GM12878 (cell line): Measurements from ENCODE around the gene XRCC4. TPM values are rescaled to one million over a fixed set of nuclear protein-coding genes. Genes with fewer than 3 reads are reported as not detected.

Source experiments
- BCL11A ChIP-seq: IDR thresholded peaks from 2 replicates; pipeline ENCODE4 v1.6.1; 2011; ENCODE audit warnings: low read depth, low read length
- CEBPB ChIP-seq, 2 experiments: fragments of 150-350 bp in 1 of 2; IDR thresholded peaks; 2 replicates each; pipeline ENCODE4 v1.6.1; 2012 to 2014; ENCODE audit warnings: low read depth in 2 of 2, low read length in 2 of 2, borderline replicate concordance in 1 of 2, inconsistent platforms in 1 of 2
- CREB1 ChIP-seq: IDR thresholded peaks from 2 replicates; pipeline ENCODE4 v1.6.1; 2012; ENCODE audit warnings: low read depth, mild to moderate bottlenecking, inconsistent platforms
- EP300 ChIP-seq, 2 experiments: fragments of 150-350 bp in 1 of 2; IDR thresholded peaks; 2 replicates each; pipeline ENCODE4 v1.6.1; 2011 to 2012; ENCODE audit warnings: low read depth in 2 of 2, low read length in 2 of 2, borderline replicate concordance in 1 of 2, improper control_type of control experiment in 1 of 2, inconsistent platforms in 1 of 2; ENCODE audit not compliant: control insufficient read depth in 1 of 2
- ETV6 ChIP-seq, 2 experiments: fragments of 450-650 bp in 1 of 2; IDR thresholded peaks in 1 of 2; conservative IDR thresholded peaks in 1 of 2; 2 replicates each; pipeline ENCODE4 v1.6.1; 2014; ENCODE audit warnings: antibody characterized with exemption in 1 of 2, borderline replicate concordance in 1 of 2, low read depth in 1 of 2, mild to moderate bottlenecking in 1 of 2, moderate library complexity in 1 of 2
- FOS ChIP-seq: IDR thresholded peaks from 3 replicates; pipeline ENCODE4 v1.6.1; 2011; ENCODE audit warnings: borderline replicate concordance; ENCODE audit not compliant: insufficient read length; ENCODE audit errors: extremely low read depth
- HDAC2 ChIP-seq: fragments of 200-600 bp; sonication (generic); IDR thresholded peaks from 2 replicates; pipeline ENCODE4 v1.6.1; 2017
- IKZF1 ChIP-seq: fragments of 450-650 bp; conservative IDR thresholded peaks from 2 replicates; pipeline ENCODE4 v1.6.1; 2017; ENCODE audit warnings: antibody characterized with exemption, mild to moderate bottlenecking
- IRF4 ChIP-seq: IDR thresholded peaks from 2 replicates; pipeline ENCODE4 v1.6.1; 2011; ENCODE audit warnings: low read depth, low read length
- MTA3 ChIP-seq: IDR thresholded peaks from 2 replicates; pipeline ENCODE4 v1.6.1; 2012; ENCODE audit warnings: low read length, inconsistent platforms, borderline replicate concordance
- POU2F2 ChIP-seq: IDR thresholded peaks from 3 replicates; pipeline ENCODE4 v1.6.1; 2011; ENCODE audit warnings: low read depth, mild to moderate bottlenecking, low read length, borderline replicate concordance
- RBBP5 ChIP-seq: fragments of 200-600 bp; sonication (generic); conservative IDR thresholded peaks from 2 replicates; pipeline ENCODE4 v1.6.1; 2016
- SIX5 ChIP-seq: IDR thresholded peaks from 2 replicates; pipeline ENCODE4 v1.6.1; 2011; ENCODE audit warnings: mild to moderate bottlenecking, low read depth, low read length, moderate library complexity; ENCODE audit not compliant: severe bottlenecking
- SMAD1 ChIP-seq: fragments of 450-650 bp; IDR thresholded peaks from 2 replicates; pipeline ENCODE4 v1.6.1; 2018; ENCODE audit warnings: mild to moderate bottlenecking, low read depth; ENCODE audit not compliant: partially characterized antibody
- SREBF1 ChIP-seq: IDR thresholded peaks from 2 replicates; pipeline ENCODE4 v1.6.1; 2012; ENCODE audit warnings: mild to moderate bottlenecking, low read length
- TCF12 ChIP-seq: IDR thresholded peaks from 2 replicates; pipeline ENCODE4 v1.6.1; 2011; ENCODE audit warnings: low read depth, mild to moderate bottlenecking, low read length
- polyA plus RNA-seq, 11 experiments: library from polyadenylated mRNA; depleted of rRNA in 4 of 11; unstranded in 6 of 11; stranded (reverse) in 5 of 11; fragments of >200 nt; fragmentation: Nextera tagmentation in 4 of 11; fragmentation: Illumina TruSeq in 1 of 11; extraction: Ambion mirVana in 4 of 11; extraction: Trizol in 1 of 11; gene quantifications; 1 replicate in 1 of 11; 2 replicates in 10 of 11; pipeline versions ENCODE4 v1.2.1 to v1.2.3, GENCODE V29; 2011 to 2016; ENCODE audit warnings: inconsistent platforms in 2 of 11, missing spikeins in 2 of 11, low read depth in 1 of 11
- total RNA-seq, 4 experiments: library from RNA; depleted of rRNA in 3 of 4; stranded (reverse); fragments of >200 nt in 3 of 4; fragmentation: Illumina TruSeq in 1 of 4; extraction: Trizol in 1 of 4; gene quantifications; 2 replicates each; pipeline versions ENCODE4 v1.2.1 to v1.2.3, GENCODE V29; 2013 to 2021
- TF ChIP-seq, protein P1 (sequence below): IDR thresholded peaks from 2 replicates; pipeline ENCODE4 v1.6.1; 2012; ENCODE audit warnings: low read depth, low read length, improper control_type of control experiment
- TF ChIP-seq, protein P2 (sequence below): fragments of 450-650 bp; formaldehyde crosslinking; IDR thresholded peaks from 2 replicates; pipeline ENCODE4 v1.5.0; 2022; ENCODE audit warnings: mild to moderate bottlenecking, missing genetic modification characterization
- TF ChIP-seq, protein P3 (sequence below): fragments of 450-650 bp; IDR thresholded peaks from 2 replicates; pipeline ENCODE4 v1.6.1; 2017; ENCODE audit warnings: mild to moderate bottlenecking, moderate library complexity
- TF ChIP-seq, protein P4 (sequence below): fragments of 150-350 bp; IDR thresholded peaks from 2 replicates; pipeline ENCODE4 v1.6.1; 2014; ENCODE audit warnings: mild to moderate bottlenecking, low read depth, low read length

The XRCC4 gene
- total and polyA plus RNA-seq, 10 of the 15 experiments (the other 5 are each of a cell fraction or from before 2014, with no cell fraction given) = 12.1 to 53.6 (median 25.8) TPM

DNA sequence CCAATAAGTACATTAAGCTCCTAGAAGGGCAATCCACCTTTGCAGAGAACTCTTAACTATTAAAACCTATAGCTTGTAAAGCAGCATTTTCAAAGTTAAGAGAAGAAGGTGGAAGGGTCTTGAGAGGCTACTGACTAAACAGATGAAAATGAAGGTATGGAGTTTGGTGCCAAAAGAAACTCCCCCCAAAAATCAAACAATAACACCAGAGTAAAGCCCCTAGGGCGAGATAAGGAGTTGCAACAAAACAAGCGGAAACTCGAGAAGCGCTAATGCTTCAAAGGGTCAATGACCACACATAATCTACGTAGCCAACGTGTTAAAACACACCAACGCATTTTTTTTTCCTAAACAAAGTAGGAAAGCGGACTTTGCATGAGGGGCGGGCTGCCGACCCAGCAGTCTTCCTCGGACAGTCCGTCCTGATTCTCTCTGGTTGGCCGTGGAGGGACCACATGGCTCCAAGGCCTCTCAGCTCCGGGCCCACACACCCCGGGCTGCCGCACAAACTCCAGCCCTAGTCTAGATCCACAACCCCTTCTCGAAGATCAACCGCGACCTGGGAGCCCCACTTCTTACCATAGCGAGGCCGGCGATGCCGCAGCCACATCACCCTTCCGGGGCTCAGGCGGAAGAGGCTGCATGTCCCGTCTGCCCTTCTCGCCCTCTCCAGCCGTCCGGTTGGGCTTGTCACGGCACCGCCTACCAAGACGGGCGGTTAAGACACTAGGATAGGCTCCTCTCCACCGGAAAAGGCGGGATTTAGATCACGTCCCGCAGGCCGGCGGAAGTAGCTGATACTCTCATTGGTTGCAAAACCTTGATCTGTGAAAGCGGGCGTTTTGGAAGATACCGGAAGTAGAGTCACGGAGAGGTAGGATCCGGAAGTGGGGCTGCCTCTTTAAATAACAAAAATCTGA, at the start of gene XRCC4, which contains the start of gene TMEM167A (continued):
- TF ChIP-seq, protein P1, sequence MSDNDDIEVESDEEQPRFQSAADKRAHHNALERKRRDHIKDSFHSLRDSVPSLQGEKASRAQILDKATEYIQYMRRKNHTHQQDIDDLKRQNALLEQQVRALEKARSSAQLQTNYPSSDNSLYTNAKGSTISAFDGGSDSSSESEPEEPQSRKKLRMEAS = no peak
- TF ChIP-seq CEBPB (IDR thresholded peaks at IDR 0.05; ENCODE audit: borderline replicate concordance in 1 of 2, low read depth in 2 of 2, low read length in 2 of 2) (0 out of 4 replicates have a peak, but pooled peaks of 1 of the 2 experiments have one; percentile 6), SMAD1 (peak; percentile 70), POU2F2 (peak; percentile 84), CREB1 (peak; percentile 88), IRF4 (no peak), TCF12 (peak; percentile 17; the same call in 1 of the 2 replicates), HDAC2 (no peak), MTA3 (0 out of 2 replicates have a peak, but pooled peaks have one; percentile 9), BCL11A (no peak), EP300 (IDR thresholded peaks at IDR 0.05; ENCODE audit: borderline replicate concordance in 1 of 2, control insufficient read depth in 1 of 2, low read depth in 2 of 2, low read length in 2 of 2) (no peak; a peak in 1 of 4 replicates), FOS (peak; percentile 26), IKZF1 (peak; percentile 49), SREBF1 (no peak), RBBP5 (no peak), ETV6 (conservative IDR thresholded peaks at IDR 0.05 in 1 of 2, IDR thresholded peaks at IDR 0.05 in 1 of 2; ENCODE audit: borderline replicate concordance in 1 of 2, low read depth in 1 of 2) (no peak; a peak in 1 of 4 replicates), SIX5 (no peak)
- TF ChIP-seq, protein P2, sequence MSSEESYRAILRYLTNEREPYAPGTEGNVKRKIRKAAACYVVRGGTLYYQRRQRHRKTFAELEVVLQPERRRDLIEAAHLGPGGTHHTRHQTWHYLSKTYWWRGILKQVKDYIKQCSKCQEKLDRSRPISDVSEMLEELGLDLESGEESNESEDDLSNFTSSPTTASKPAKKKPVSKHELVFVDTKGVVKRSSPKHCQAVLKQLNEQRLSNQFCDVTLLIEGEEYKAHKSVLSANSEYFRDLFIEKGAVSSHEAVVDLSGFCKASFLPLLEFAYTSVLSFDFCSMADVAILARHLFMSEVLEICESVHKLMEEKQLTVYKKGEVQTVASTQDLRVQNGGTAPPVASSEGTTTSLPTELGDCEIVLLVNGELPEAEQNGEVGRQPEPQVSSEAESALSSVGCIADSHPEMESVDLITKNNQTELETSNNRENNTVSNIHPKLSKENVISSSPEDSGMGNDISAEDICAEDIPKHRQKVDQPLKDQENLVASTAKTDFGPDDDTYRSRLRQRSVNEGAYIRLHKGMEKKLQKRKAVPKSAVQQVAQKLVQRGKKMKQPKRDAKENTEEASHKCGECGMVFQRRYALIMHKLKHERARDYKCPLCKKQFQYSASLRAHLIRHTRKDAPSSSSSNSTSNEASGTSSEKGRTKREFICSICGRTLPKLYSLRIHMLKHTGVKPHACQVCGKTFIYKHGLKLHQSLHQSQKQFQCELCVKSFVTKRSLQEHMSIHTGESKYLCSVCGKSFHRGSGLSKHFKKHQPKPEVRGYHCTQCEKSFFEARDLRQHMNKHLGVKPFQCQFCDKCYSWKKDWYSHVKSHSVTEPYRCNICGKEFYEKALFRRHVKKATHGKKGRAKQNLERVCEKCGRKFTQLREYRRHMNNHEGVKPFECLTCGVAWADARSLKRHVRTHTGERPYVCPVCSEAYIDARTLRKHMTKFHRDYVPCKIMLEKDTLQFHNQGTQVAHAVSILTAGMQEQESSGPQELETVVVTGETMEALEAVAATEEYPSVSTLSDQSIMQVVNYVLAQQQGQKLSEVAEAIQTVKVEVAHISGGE (CRISPR knock-in tag) = no peak
- TF ChIP-seq, protein P3, sequence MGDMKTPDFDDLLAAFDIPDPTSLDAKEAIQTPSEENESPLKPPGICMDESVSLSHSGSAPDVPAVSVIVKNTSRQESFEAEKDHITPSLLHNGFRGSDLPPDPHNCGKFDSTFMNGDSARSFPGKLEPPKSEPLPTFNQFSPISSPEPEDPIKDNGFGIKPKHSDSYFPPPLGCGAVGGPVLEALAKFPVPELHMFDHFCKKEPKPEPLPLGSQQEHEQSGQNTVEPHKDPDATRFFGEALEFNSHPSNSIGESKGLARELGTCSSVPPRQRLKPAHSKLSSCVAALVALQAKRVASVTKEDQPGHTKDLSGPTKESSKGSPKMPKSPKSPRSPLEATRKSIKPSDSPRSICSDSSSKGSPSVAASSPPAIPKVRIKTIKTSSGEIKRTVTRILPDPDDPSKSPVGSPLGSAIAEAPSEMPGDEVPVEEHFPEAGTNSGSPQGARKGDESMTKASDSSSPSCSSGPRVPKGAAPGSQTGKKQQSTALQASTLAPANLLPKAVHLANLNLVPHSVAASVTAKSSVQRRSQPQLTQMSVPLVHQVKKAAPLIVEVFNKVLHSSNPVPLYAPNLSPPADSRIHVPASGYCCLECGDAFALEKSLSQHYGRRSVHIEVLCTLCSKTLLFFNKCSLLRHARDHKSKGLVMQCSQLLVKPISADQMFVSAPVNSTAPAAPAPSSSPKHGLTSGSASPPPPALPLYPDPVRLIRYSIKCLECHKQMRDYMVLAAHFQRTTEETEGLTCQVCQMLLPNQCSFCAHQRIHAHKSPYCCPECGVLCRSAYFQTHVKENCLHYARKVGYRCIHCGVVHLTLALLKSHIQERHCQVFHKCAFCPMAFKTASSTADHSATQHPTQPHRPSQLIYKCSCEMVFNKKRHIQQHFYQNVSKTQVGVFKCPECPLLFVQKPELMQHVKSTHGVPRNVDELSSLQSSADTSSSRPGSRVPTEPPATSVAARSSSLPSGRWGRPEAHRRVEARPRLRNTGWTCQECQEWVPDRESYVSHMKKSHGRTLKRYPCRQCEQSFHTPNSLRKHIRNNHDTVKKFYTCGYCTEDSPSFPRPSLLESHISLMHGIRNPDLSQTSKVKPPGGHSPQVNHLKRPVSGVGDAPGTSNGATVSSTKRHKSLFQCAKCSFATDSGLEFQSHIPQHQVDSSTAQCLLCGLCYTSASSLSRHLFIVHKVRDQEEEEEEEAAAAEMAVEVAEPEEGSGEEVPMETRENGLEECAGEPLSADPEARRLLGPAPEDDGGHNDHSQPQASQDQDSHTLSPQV = no peak
- TF ChIP-seq, protein P4, sequence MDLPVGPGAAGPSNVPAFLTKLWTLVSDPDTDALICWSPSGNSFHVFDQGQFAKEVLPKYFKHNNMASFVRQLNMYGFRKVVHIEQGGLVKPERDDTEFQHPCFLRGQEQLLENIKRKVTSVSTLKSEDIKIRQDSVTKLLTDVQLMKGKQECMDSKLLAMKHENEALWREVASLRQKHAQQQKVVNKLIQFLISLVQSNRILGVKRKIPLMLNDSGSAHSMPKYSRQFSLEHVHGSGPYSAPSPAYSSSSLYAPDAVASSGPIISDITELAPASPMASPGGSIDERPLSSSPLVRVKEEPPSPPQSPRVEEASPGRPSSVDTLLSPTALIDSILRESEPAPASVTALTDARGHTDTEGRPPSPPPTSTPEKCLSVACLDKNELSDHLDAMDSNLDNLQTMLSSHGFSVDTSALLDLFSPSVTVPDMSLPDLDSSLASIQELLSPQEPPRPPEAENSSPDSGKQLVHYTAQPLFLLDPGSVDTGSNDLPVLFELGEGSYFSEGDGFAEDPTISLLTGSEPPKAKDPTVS = no peak
